Neuronal stem cell (in vitro differentiated cells): Measurements from ENCODE around the gene RIPOR3.
A peak's percentile ranks its signal among the peaks of the same experiment; 100 is the strongest.

ENCODE experiments used
- DNase-seq: peaks from one replicate; pipeline ENCODE4 v3.0.0-alpha.2; 2013; ENCODE audit warnings: low spot score
- H2AFZ ChIP-seq: one replicate; pipeline ENCODE4 v1.6.1; 2013; ENCODE audit warnings: mild to moderate bottlenecking, low read length, inconsistent platforms
- H2AK5ac ChIP-seq: 2 replicates; pipeline ENCODE4 v1.6.1; 2013; ENCODE audit warnings: low read depth, mild to moderate bottlenecking, inconsistent platforms, low read length, moderate library complexity, mixed read lengths
- H2BK120ac ChIP-seq: 2 replicates; pipeline ENCODE4 v1.6.1; 2013; ENCODE audit warnings: low read depth, mild to moderate bottlenecking, inconsistent platforms, low read length, moderate library complexity, mixed read lengths
- H2BK12ac ChIP-seq: one replicate; pipeline ENCODE4 v1.6.1; 2013; ENCODE audit warnings: low read length, inconsistent platforms
- H2BK15ac ChIP-seq: 2 replicates; pipeline ENCODE4 v1.6.1; 2013; ENCODE audit warnings: mild to moderate bottlenecking, low read length, inconsistent platforms, mixed read lengths
- H2BK5ac ChIP-seq: one replicate; pipeline ENCODE4 v1.6.1; 2013; ENCODE audit warnings: inconsistent platforms, mild to moderate bottlenecking, low read length, moderate library complexity
- H3K14ac ChIP-seq: one replicate; pipeline ENCODE4 v1.6.1; 2013; ENCODE audit warnings: low read length, inconsistent platforms
- H3K18ac ChIP-seq: 2 replicates; pipeline ENCODE4 v1.6.1; 2013; ENCODE audit warnings: low read length, inconsistent platforms
- H3K23ac ChIP-seq: 2 replicates; pipeline ENCODE4 v1.6.1; 2013; ENCODE audit warnings: low read depth, mild to moderate bottlenecking, mixed read lengths, low read length, inconsistent platforms; ENCODE audit not compliant: poor library complexity
- H3K27ac ChIP-seq: replicated peaks from 3 replicates; pipeline ENCODE4 v1.5.1; 2013; ENCODE audit warnings: low read length, inconsistent platforms
- H3K27me3 ChIP-seq, 3 experiments: 2 replicates each; pipeline ENCODE4 v1.6.1; 2013; ENCODE audit warnings: low read length in 3 of 3, mild to moderate bottlenecking in 2 of 3, inconsistent platforms in 1 of 3, low read depth in 1 of 3, mixed read lengths in 1 of 3, moderate library complexity in 1 of 3; ENCODE audit not compliant: control insufficient read depth in 3 of 3, insufficient read depth in 3 of 3
- H3K36me3 ChIP-seq, 2 donors: replicated peaks in 1 of 2; 2 replicates each; pipeline ENCODE4 v1.6.1; 2013; ENCODE audit warnings: low read length in 2 of 2; ENCODE audit not compliant: control insufficient read depth in 2 of 2, insufficient read depth in 2 of 2
- H3K4ac ChIP-seq: 2 replicates; pipeline ENCODE4 v1.6.1; 2013; ENCODE audit warnings: inconsistent platforms, mild to moderate bottlenecking, low read length, moderate library complexity
- H3K4me1 ChIP-seq, 2 donors: 1 replicate in 1 of 2; 2 replicates in 1 of 2; pipeline ENCODE4 v1.6.1; 2013; ENCODE audit warnings: low read length in 2 of 2, low read depth in 1 of 2; ENCODE audit not compliant: control insufficient read depth in 2 of 2, insufficient read depth in 1 of 2
- H3K4me2 ChIP-seq: one replicate; pipeline ENCODE4 v1.6.1; 2013; ENCODE audit warnings: mild to moderate bottlenecking, low read length, inconsistent platforms; ENCODE audit not compliant: insufficient read depth, poor library complexity, severe bottlenecking
- H3K4me3 ChIP-seq, 2 donors: 2 replicates each; pipeline ENCODE4 v1.5.1; 2013; ENCODE audit warnings: low read length in 2 of 2, mild to moderate bottlenecking in 2 of 2, inconsistent platforms in 1 of 2, moderate library complexity in 1 of 2
- H3K79me1 ChIP-seq: one replicate; pipeline ENCODE4 v1.6.1; 2013; ENCODE audit warnings: low read depth, mild to moderate bottlenecking, inconsistent platforms, low read length, moderate library complexity
- H3K9ac ChIP-seq: one replicate; pipeline ENCODE4 v1.6.1; 2013; ENCODE audit warnings: mild to moderate bottlenecking, low read depth, low read length, inconsistent platforms; ENCODE audit not compliant: poor library complexity
- H3K9me3 ChIP-seq, 2 donors: replicated peaks in 1 of 2; 2 replicates each; pipeline versions ENCODE3 to v1.6.1; 2013; ENCODE audit warnings: low read length in 2 of 2, mild to moderate bottlenecking in 2 of 2, inconsistent platforms in 1 of 2, low read depth in 1 of 2, mixed read lengths in 1 of 2, moderate library complexity in 1 of 2; ENCODE audit not compliant: control insufficient read depth in 2 of 2, insufficient read depth in 1 of 2
- H4K8ac ChIP-seq: one replicate; pipeline ENCODE4 v1.6.1; 2013; ENCODE audit warnings: low read depth, mild to moderate bottlenecking, inconsistent platforms, low read length, moderate library complexity
- H4K91ac ChIP-seq: one replicate; pipeline ENCODE4 v1.6.1; 2013; ENCODE audit warnings: low read length, low read depth, mild to moderate bottlenecking, inconsistent platforms; ENCODE audit not compliant: poor library complexity
- WGBS, 2 donors: extraction: QIAGEN DNeasy Blood & Tissue Kit; methylation state at CpG; one replicate each; pipeline ENCODE4 v1.1.7; 2013; ENCODE audit warnings: missing lambda C conversion rate in 2 of 2, mixed read lengths in 1 of 2; ENCODE audit not compliant: insufficient read length in 2 of 2, insufficient replicate concordance in 1 of 2; ENCODE audit errors: extremely low coverage in 2 of 2; 5-methylcytosine and 5-hydroxymethylcytosine counted together

Gene RIPOR3

GRCh38 chr20:50561379-50562078, 129.8 kb downstream of the RIPOR3 start:
- H4K91ac ChIP-seq, result no peak overlapping the region
- H3K14ac ChIP-seq, result peak overlapping the region; percentile 10
- no peak overlapping the region for H3K4me2 ChIP-seq
- no peak overlapping the region for H2BK12ac ChIP-seq
- H4K8ac ChIP-seq, result no peak overlapping the region
- H3K4me3 ChIP-seq, result no peak overlapping the region
- H3K27me3 ChIP-seq, result no peaks in the 10 kb centered on the region
- H2AK5ac ChIP-seq, result no peak overlapping the region
- H3K4ac ChIP-seq, result no peak overlapping the region
- no peak overlapping the region for H3K27ac ChIP-seq
- H3K9ac ChIP-seq, result no peak overlapping the region
- no peaks in the 10 kb centered on the region for H3K79me1 ChIP-seq
- no CpG with 5 or more reads among the region's 17 CpGs for WGBS, 2 donors
- H3K36me3 ChIP-seq, result peaks cover 15 to 69% of the 10 kb centered on the region in 2 donors
- no peak overlapping the region for H2BK120ac ChIP-seq
- no peak overlapping the region for H2BK5ac ChIP-seq
- H3K23ac ChIP-seq, result no peak overlapping the region
- peaks cover 0 to 8% of the 10 kb centered on the region in 2 donors for H3K4me1 ChIP-seq
- no peak overlapping the region for H2BK15ac ChIP-seq
- no peak overlapping the region for H2AFZ ChIP-seq
- no peak overlapping the region for H3K18ac ChIP-seq
- DNase-seq, result no peak
- H3K9me3 ChIP-seq, result peaks cover 0 to 3% of the 10 kb centered on the region in 2 donors

GRCh38 chr20:50560867-50561266, 130.5 kb downstream of the RIPOR3 start:
- H3K4me1 ChIP-seq, result peaks cover 0 to 8% of the 10 kb centered on the region in 2 donors

GRCh38 chr20:50559856-50560638, 131.3 kb downstream of the RIPOR3 start:
- Histone ChIP-seq H3K4ac (no peak overlapping the region), H2BK15ac (no peak overlapping the region), H2AK5ac (no peak overlapping the region), H3K4me2 (no peak overlapping the region), H3K23ac (no peak overlapping the region), H3K36me3 (peaks cover 12 to 55% of the 10 kb centered on the region in 2 donors), H3K4me1 (peaks cover 0 to 8% of the 10 kb centered on the region in 2 donors), H3K79me1 (no peaks in the 10 kb centered on the region), H3K9ac (no peak overlapping the region), H3K4me3 (peak overlapping the region in 1 of 2 donors; percentile 8), H2BK120ac (no peak overlapping the region), H3K14ac (no peak overlapping the region), H3K27me3 (no peaks in the 10 kb centered on the region), H2BK5ac (no peak overlapping the region), H2AFZ (no peak overlapping the region), H3K18ac (no peak overlapping the region), H3K9me3 (peaks cover 0 to 3% of the 10 kb centered on the region in 2 donors), H4K8ac (no peak overlapping the region), H4K91ac (no peak overlapping the region), H2BK12ac (no peak overlapping the region), H3K27ac (no peak overlapping the region)
- no CpG with 5 or more reads among the region's 8 CpGs for WGBS, 2 donors
- no peak for DNase-seq

More at GRCh38 chr20:50560867-50561266, 130.5 kb downstream of the RIPOR3 start:
- Histone ChIP-seq H3K27me3 (no peaks in the 10 kb centered on the region), H3K9me3 (peaks cover 0 to 3% of the 10 kb centered on the region in 2 donors), H2AFZ (no peak overlapping the region), H4K91ac (no peak overlapping the region), H3K23ac (no peak overlapping the region), H3K14ac (no peak overlapping the region), H2BK120ac (no peak overlapping the region), H3K4me2 (no peak overlapping the region), H3K4ac (no peak overlapping the region), H2BK15ac (no peak overlapping the region), H3K36me3 (peaks cover 14 to 63% of the 10 kb centered on the region in 2 donors), H3K18ac (no peak overlapping the region), H3K79me1 (no peaks in the 10 kb centered on the region), H3K27ac (no peak overlapping the region), H4K8ac (no peak overlapping the region), H2AK5ac (no peak overlapping the region), H3K9ac (no peak overlapping the region), H2BK12ac (no peak overlapping the region), H2BK5ac (no peak overlapping the region), H3K4me3 (no peak overlapping the region)
- WGBS, 2 donors, result no CpG with 5 or more reads among the region's 5 CpGs
- no peak for DNase-seq

- H3K36me3 ChIP-seq, result peaks cover 11 to 46% of the 10 kb centered on the region in 2 donors
- no peak overlapping the region for H3K4ac ChIP-seq
- H3K27me3 ChIP-seq, result no peaks in the 10 kb centered on the region
- H4K91ac ChIP-seq, result no peak overlapping the region
- no peak overlapping the region for H2AFZ ChIP-seq
- H3K14ac ChIP-seq, result no peak overlapping the region
- no peak overlapping the region for H3K4me3 ChIP-seq
- no peak overlapping the region for H2BK120ac ChIP-seq
- no CpG with 5 or more reads among the region's 6 CpGs for WGBS, 2 donors
- no peak overlapping the region for H2AK5ac ChIP-seq
- peaks cover 0 to 7% of the 10 kb centered on the region in 2 donors for H3K9me3 ChIP-seq
- DNase-seq, result no peak
- no peak overlapping the region for H3K18ac ChIP-seq
- no peak overlapping the region for H3K4me2 ChIP-seq
- no peak overlapping the region for H4K8ac ChIP-seq
- H2BK15ac ChIP-seq, result no peak overlapping the region
- no peak overlapping the region for H3K27ac ChIP-seq
- H3K79me1 ChIP-seq, result no peaks in the 10 kb centered on the region
- H3K4me1 ChIP-seq, result peaks cover 0 to 8% of the 10 kb centered on the region in 2 donors
- no peak overlapping the region for H2BK12ac ChIP-seq
- no peak overlapping the region for H3K9ac ChIP-seq
- H2BK5ac ChIP-seq, result no peak overlapping the region
- no peak overlapping the region for H3K23ac ChIP-seq
Measured at GRCh38 chr20:50559149-50559548, 132.2 kb downstream of the RIPOR3 start.
